HepG2 (cell line): ENCODE data around the gene RPRML. TPM values are rescaled to one million over a fixed set of nuclear protein-coding genes. Genes with fewer than 3 reads are reported as not detected.
A peak's percentile ranks its signal among the peaks of the same experiment; 100 is the strongest.

Experiments used
- CAMTA2 ChIP-seq: sonication (generic); formaldehyde crosslinking; IDR thresholded peaks from 2 replicates; pipeline ENCODE4 v1.4.0; 2020; ENCODE audit warnings: mild to moderate bottlenecking, missing genetic modification reagents, borderline replicate concordance
- FOXA3 ChIP-seq: IDR thresholded peaks from 2 replicates; pipeline ENCODE4 v1.6.1; 2016; ENCODE audit warnings: missing genetic modification reagents, missing compliant biosample characterization
- KAT8 ChIP-seq: IDR thresholded peaks from 2 replicates; pipeline ENCODE4 v1.6.1; 2016; ENCODE audit warnings: missing genetic modification reagents, missing compliant biosample characterization
- NR2F6 ChIP-seq, 2 experiments: IDR thresholded peaks; 2 replicates each; pipeline ENCODE4 v1.6.1; 2016; ENCODE audit warnings: antibody characterized with exemption in 1 of 2, mild to moderate bottlenecking in 1 of 2
- SAP130 ChIP-seq: IDR thresholded peaks from 2 replicates; pipeline ENCODE4 v1.6.1; 2016; ENCODE audit warnings: low read depth
- TBX2 ChIP-seq: sonication (generic); formaldehyde crosslinking; IDR thresholded peaks from 2 replicates; pipeline ENCODE4 v1.5.0; 2020; ENCODE audit warnings: missing genetic modification reagents, mild to moderate bottlenecking, borderline replicate concordance
- YEATS2 ChIP-seq: sonication (generic); formaldehyde crosslinking; IDR thresholded peaks from 2 replicates; pipeline ENCODE4 v1.4.0; 2020; ENCODE audit warnings: missing genetic modification reagents, borderline replicate concordance
- ZNF891 ChIP-seq: sonication (generic); formaldehyde crosslinking; IDR thresholded peaks from 2 replicates; pipeline ENCODE4 v1.5.0; 2020; ENCODE audit warnings: mild to moderate bottlenecking, missing genetic modification reagents
- ZSCAN9 ChIP-seq: IDR thresholded peaks from 2 replicates; pipeline ENCODE4 v1.6.1; 2016; ENCODE audit warnings: borderline replicate concordance
- polyA plus RNA-seq, 8 experiments: library from polyadenylated mRNA; depleted of rRNA in 3 of 8; stranded (reverse) in 7 of 8; unstranded in 1 of 8; fragments of >200 nt; fragmentation: Illumina TruSeq in 4 of 8; extraction: Trizol in 4 of 8; gene quantifications; 2 replicates each; pipeline versions ENCODE4 v1.2.1 to v1.2.3, GENCODE V29; 2011 to 2016; ENCODE audit warnings: low read depth in 4 of 8, missing spikeins in 1 of 8, mixed read lengths in 1 of 8; ENCODE audit not compliant: insufficient read depth in 1 of 8
- total RNA-seq, 5 experiments: library from RNA; depleted of rRNA; stranded (reverse); fragments of >200 nt; fragmentation: Illumina TruSeq; extraction: Trizol; gene quantifications; 2 replicates each; pipeline ENCODE4 v1.2.3, GENCODE V29; 2016; ENCODE audit warnings: low read depth in 1 of 5
- TF ChIP-seq, protein P1 (sequence below): sonication (generic); formaldehyde crosslinking; IDR thresholded peaks from 2 replicates; pipeline ENCODE4 v1.5.1; 2020; ENCODE audit warnings: mild to moderate bottlenecking, missing genetic modification reagents, borderline replicate concordance
- TF ChIP-seq, protein P2 (sequence below), 2 experiments: fragments of 450-650 bp in 1 of 2; sonication (generic) in 1 of 2; formaldehyde crosslinking in 1 of 2; IDR thresholded peaks; 2 replicates each; pipeline versions ENCODE4 v1.6.1 to v1.8.0; 2016 to 2022; ENCODE audit warnings: antibody characterized with exemption in 1 of 2, mild to moderate bottlenecking in 1 of 2, missing genetic modification reagents in 1 of 2

RPRML gene
- total and polyA plus RNA-seq, 2 of the 13 experiments (the other 11 are each of a cell fraction or from before 2014, with no cell fraction given) = not detected

DNA sequence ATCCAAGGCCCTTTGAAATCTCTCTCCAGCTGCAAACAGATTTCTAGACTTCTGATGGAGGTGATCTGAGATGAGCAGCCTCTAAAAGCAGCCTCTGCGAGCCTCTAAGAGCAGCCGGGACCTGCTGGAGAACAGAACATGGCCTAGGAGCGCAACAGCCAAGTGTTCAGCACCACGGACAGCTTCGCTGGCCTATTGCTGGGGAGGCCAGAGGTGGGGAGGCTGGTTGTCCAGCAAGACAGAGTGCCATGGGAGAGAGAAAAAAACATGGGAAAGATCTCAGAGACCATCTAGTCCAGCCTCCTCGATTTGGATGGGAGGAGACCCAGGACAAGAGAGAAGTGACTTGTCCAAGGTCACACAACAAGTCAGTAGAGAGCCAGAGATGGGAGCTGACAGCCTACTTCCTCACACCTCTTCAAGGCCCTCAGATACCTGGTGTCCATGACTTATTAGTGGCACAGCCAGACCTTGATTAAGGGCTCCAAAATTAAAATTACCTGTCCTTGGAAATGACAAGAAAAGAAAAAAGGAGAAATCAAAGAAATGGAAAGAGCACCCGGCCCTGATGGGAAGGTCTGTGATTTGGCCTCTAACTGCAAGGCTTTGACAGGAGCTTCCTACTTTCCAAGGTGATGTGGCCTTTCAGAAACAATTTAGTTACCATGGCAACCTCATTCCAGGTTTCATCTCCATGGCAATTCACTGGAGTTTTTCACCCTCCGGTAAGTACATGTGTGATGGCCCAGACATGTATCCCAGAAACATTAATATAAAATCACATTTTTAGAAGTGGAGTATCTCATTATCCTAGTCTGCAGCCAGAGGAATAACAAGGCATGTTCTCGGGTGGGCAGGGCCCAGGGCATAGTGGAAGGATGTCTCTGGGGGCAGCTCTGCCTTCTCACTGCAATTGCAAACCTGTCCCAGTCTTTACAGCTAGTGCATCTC is 14.5 kb downstream of the RPRML start (continued):
- no peak for TF ChIP-seq FOXA3 (CRISPR knock-in tag)
- TF ChIP-seq, protein P1, sequence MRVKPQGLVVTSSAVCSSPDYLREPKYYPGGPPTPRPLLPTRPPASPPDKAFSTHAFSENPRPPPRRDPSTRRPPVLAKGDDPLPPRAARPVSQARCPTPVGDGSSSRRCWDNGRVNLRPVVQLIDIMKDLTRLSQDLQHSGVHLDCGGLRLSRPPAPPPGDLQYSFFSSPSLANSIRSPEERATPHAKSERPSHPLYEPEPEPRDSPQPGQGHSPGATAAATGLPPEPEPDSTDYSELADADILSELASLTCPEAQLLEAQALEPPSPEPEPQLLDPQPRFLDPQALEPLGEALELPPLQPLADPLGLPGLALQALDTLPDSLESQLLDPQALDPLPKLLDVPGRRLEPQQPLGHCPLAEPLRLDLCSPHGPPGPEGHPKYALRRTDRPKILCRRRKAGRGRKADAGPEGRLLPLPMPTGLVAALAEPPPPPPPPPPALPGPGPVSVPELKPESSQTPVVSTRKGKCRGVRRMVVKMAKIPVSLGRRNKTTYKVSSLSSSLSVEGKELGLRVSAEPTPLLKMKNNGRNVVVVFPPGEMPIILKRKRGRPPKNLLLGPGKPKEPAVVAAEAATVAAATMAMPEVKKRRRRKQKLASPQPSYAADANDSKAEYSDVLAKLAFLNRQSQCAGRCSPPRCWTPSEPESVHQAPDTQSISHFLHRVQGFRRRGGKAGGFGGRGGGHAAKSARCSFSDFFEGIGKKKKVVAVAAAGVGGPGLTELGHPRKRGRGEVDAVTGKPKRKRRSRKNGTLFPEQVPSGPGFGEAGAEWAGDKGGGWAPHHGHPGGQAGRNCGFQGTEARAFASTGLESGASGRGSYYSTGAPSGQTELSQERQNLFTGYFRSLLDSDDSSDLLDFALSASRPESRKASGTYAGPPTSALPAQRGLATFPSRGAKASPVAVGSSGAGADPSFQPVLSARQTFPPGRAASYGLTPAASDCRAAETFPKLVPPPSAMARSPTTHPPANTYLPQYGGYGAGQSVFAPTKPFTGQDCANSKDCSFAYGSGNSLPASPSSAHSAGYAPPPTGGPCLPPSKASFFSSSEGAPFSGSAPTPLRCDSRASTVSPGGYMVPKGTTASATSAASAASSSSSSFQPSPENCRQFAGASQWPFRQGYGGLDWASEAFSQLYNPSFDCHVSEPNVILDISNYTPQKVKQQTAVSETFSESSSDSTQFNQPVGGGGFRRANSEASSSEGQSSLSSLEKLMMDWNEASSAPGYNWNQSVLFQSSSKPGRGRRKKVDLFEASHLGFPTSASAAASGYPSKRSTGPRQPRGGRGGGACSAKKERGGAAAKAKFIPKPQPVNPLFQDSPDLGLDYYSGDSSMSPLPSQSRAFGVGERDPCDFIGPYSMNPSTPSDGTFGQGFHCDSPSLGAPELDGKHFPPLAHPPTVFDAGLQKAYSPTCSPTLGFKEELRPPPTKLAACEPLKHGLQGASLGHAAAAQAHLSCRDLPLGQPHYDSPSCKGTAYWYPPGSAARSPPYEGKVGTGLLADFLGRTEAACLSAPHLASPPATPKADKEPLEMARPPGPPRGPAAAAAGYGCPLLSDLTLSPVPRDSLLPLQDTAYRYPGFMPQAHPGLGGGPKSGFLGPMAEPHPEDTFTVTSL (CRISPR knock-in tag) = no peak
- peak; percentile 78; the same call in 1 of the 2 replicates for TF ChIP-seq ZSCAN9 (CRISPR knock-in tag)
- peak; percentile 41; the same call in 1 of the 2 replicates for TF ChIP-seq YEATS2 (CRISPR knock-in tag)
- peak; percentile 59; the same call in 1 of the 2 replicates for TF ChIP-seq CAMTA2 (CRISPR knock-in tag)
- TF ChIP-seq KAT8 = peak; percentile 16; the same call in 1 of the 2 replicates
- peak; percentile 28; the same call in 1 of the 2 replicates for TF ChIP-seq ZNF891 (CRISPR knock-in tag)
- TF ChIP-seq SAP130 = 0 out of 2 replicates have a peak, but pooled peaks have one; percentile 49
- TF ChIP-seq TBX2 (CRISPR knock-in tag) = peak; percentile 41; the same call in 1 of the 2 replicates
- TF ChIP-seq, protein P2, sequence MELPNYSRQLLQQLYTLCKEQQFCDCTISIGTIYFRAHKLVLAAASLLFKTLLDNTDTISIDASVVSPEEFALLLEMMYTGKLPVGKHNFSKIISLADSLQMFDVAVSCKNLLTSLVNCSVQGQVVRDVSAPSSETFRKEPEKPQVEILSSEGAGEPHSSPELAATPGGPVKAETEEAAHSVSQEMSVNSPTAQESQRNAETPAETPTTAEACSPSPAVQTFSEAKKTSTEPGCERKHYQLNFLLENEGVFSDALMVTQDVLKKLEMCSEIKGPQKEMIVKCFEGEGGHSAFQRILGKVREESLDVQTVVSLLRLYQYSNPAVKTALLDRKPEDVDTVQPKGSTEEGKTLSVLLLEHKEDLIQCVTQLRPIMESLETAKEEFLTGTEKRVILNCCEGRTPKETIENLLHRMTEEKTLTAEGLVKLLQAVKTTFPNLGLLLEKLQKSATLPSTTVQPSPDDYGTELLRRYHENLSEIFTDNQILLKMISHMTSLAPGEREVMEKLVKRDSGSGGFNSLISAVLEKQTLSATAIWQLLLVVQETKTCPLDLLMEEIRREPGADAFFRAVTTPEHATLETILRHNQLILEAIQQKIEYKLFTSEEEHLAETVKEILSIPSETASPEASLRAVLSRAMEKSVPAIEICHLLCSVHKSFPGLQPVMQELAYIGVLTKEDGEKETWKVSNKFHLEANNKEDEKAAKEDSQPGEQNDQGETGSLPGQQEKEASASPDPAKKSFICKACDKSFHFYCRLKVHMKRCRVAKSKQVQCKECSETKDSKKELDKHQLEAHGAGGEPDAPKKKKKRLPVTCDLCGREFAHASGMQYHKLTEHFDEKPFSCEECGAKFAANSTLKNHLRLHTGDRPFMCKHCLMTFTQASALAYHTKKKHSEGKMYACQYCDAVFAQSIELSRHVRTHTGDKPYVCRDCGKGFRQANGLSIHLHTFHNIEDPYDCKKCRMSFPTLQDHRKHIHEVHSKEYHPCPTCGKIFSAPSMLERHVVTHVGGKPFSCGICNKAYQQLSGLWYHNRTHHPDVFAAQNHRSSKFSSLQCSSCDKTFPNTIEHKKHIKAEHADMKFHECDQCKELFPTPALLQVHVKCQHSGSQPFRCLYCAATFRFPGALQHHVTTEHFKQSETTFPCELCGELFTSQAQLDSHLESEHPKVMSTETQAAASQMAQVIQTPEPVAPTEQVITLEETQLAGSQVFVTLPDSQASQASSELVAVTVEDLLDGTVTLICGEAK (IDR thresholded peaks at IDR 0.05) = no peak
- TF ChIP-seq, protein P2 (CRISPR knock-in tag; IDR thresholded peaks at IDR 0.05) = 0 out of 2 replicates have a peak, but pooled peaks have one; percentile 43
- no peak for TF ChIP-seq NR2F6 (IDR thresholded peaks at IDR 0.05)
- no peak for TF ChIP-seq NR2F6 (CRISPR knock-in tag; IDR thresholded peaks at IDR 0.05)
